CD4-positive, alpha-beta T cell treated with Interleukin-4 for 4 hours (primary cell): ENCODE data around the gene PARP9.
"Not testable (repeated sequence)": the region's sequence is repeated elsewhere in the genome, so short reads cannot be mapped to it uniquely, and the experiment has no call there.

Experiments
- DNase-seq: peaks from one replicate; pipeline ENCODE4 v3.0.0-alpha.2; 2020

The PARP9 gene

GRCh38 chr3:122516846-122517360, 47.2 kb downstream of the PARP9 start:
- no peak for DNase-seq

DNA sequence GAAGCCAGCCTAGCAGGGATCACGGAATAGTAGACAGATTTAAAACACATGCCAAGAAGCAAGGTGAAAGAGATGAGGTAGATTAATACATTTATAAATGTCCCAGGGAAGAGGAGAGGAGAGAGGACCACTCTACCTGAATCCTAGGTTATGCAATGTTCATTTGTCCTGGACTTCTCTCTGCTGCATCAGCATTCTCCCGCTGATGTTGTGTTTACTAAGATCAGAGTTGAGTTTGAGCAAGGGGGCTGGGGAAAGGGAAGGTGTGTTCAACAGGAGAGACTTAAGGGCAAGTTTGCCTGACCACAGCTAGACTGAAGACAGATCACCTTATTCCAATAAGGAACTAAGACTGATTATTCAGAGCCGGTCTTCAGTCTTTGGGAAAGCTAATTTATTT, 48.2 kb downstream of the PARP9 start:
- DNase-seq, result no peak

DNA sequence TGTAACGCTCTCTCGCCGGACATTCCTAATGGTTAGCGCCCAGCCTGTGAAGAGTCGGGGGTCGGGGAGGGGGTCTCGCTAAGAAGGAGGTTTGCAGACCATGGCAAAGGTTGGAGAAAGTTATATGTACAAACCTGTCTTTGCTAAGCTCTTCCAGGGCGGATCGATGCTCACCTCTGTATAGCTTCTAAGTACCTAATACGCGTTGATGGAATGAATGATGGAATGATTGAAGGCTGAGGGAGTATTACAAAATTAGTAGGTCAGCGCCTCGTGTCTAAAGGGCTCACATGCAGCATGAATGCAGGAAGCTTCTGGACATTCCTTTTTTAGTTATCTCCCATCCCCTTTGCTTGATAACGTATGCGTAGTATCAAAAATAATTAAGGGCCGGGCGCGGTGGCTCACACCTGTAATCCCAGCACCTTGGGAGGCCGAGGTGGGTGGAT, 49.1 kb downstream of the PARP9 start:
- DNase-seq, result no peak

- DNase-seq, result peak; percentile 86
These were observed 49.7 kb downstream of the PARP9 start, which contains the start of gene KPNA1 for GRCh38 chr3:122514123-122515019. Gene KPNA1, minus strand, starts transcription at chr3:122514939. Its CDS starts 18,374 bp downstream, at chr3:122496565.

DNA sequence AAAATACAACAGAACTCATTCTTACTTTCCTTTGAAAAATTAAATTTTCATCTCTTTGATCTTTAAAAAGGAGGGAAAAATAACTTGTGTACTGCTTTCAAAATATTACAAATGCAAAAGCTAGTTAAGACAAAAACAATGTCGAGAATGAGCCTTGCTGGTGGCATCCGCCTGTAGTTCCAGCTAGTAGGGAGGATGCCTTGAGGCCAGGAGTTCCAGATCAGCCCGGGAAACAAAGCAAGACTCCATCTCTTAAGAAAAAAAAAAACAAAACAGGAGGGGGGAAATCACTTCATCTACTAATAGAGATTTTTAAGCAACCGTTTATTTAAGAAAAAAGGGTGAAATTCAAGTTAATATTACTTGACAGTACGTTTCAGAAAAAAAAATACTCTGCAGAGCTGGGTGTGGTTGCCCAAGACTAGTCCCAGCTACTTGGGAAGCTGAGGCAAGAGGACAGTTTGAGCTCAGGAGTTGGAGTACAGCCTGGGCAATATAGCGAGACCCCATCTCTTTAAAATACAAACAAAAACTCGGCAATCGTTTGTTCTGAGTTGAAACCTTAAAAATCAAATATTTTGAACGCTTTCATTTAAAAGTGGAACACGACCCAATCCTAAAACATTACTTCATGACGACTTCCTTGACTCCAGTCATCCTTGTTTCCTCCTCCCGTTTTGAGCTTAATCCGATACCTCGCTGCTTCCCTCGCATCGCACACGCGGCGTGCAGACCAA, 50.5 kb downstream of the PARP9 start:
- DNase-seq, result no peak

DNA sequence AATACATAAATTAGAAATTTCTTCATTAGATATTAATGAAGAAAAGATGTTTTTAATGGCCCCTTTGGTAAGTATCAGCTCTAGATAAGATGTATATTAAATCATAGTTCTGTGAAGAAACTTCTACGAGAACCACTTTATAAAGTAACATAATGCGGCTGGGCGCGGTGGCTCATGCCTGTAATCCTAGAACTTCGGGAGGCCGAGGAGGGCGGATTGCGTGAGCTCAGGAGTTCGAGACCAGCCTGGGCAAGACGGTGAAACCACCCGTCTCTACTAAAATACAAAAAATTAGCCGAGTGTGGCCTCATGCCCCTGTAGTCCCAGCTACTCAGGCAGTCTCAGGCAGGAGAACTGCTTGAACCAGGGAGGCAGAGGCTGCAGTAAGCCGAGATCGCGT, 51.8 kb downstream of the PARP9 start:
- DNase-seq, result no peak

DNA sequence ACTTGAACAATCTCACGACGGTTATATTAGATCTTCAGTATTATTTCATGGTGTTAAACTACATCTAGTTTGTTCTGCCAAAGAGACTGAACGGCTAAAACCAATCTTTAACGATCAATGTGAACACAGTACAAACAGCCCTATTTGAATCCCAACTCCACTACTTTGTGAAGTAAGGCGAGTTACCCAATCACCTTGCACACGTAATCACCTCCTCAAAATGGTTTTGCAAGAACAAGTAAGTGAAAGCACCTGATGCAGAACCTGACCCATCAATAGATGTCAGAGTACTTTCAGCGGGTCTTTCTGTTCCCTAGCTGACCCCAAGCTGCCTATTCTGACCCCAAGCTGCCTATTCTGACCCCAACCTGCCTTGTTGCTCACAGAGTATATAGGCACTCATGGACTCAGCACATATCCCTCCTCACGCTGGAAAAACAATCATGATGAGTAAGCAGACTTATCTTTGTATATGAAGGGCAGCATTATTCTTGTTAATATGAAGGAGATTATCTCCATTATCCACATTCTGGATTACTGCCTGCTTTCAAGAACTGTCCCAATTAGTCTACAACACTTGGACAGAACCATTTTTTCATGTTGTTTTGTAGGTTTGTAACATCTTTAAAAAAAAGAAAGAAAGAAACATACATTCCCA, 53.1 kb downstream of the PARP9 start:
- DNase-seq, result no peak

DNA sequence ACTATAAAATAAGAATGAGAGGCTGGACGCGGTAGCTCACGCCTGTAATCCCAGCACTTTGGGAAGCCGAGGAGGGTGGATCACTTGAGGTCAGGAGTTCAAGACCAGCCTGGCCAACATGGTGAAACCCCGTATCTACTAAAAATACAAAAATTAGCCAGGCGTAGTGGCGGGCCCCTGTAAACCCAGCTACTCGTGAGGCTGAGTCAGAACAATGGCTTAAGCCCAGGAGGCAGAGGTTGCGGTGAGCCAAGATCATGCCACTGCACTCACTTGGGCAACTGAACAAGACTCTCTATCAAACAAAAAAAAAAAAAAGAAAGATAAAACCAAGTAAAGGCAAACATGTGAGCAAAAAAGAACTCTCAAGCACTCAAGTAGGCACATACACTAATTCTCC, 55.2 kb downstream of the PARP9 start:
- DNase-seq, result not testable (repeated sequence)

GRCh38 chr3:122508135-122508914, 55.8 kb downstream of the PARP9 start:
- peak; percentile 14 for DNase-seq

DNA sequence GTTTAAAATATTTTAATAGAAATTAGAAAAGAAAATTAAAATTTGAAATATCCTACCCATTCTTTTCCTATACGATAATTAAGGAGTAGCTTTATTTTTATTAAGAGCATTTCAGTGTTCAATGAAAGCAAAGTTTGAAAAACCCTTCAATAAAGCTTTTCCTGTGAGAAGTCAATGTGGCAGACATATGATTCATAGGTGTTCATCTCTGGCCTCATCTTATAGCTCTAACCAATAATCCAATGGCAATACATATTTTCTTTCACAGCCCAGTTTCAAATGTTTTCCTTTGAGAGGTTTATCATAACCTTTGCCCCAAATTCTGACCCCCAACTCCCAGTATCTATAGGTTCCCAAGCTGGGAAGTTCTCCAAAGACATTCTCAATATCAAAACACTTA, 57.6 kb downstream of the PARP9 start:
- peak; percentile 10 for DNase-seq

DNA sequence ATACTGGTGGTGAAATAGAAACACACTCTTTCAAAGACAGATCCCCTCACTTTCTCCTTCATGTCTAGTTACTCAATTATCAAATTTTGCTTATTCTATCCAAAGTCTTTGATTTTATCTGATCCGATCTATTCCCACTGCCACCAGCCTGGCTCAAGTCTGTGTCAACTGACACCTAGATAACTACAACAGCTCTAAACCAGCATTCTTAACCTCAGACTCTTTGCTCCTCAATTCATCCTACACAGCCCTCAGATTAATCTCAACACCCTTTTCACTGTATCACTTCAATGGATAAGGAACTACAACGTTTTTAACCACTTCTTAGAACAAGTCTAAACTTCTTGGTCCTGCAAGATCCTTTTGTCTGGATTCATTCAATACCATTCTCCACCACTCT, 58.4 kb downstream of the PARP9 start:
- no peak for DNase-seq

DNA sequence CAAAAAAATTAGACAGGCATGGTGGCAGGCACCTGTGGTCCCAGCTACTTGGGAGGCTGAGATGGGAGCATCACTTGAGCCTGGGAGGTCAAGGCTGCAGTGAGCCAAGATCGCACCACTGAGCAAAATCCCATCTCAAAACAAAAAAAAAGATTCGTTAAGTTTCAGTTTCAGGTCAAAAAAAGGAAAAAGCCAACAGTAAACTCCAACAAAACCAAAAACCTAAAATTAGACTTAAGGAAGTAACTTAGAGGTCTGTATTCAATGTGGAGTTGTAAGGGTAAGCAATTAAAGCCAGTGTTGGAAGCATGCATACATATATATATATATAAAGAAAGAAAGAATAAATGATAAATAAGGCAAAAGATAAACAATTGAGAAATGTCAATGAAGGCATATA, 61.2 kb downstream of the PARP9 start:
- no peak for DNase-seq

DNA sequence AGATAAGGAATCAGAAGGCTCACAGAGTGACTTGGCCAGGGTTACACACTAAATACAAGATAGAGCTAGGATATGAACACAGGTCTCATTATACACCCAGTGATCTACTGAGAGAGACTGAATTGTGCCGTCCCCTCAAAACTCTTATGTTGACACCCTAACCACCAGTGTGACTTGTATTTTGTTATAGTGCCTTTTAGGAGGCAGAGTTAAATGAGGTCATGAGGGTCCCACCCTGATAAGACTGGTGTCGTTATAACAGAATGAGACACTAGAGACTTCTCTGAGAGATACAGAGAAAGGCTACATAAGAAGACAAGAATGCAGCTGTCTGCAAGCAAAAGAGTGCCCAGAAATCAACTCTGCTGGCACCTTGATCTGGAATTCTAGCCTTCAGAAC, 62.0 kb downstream of the PARP9 start:
- peak; percentile 13 for DNase-seq

DNA sequence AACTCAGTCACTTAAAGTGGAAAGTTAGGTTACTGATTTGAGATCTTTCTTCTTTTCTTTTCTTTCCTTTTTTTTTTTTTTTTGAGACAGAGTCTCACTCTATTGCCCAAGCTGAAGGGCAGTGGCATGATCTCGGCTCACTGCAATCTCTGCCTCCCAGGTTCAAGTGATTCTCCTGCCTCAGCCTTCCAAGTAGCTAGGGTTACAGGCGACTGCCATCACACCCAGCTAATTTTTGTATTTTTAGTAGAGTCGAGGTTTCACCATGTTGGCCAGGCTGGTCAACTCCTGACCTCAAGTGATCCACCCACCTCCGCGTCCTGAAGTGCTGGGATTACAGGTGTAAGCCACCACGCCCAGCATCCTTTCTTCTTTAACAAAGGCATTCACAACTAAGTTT, 63.1 kb downstream of the PARP9 start:
- not testable (repeated sequence) for DNase-seq

- no peak for DNase-seq
These were observed 65.9 kb downstream of the PARP9 start for GRCh38 chr3:122498152-122498551.

DNA sequence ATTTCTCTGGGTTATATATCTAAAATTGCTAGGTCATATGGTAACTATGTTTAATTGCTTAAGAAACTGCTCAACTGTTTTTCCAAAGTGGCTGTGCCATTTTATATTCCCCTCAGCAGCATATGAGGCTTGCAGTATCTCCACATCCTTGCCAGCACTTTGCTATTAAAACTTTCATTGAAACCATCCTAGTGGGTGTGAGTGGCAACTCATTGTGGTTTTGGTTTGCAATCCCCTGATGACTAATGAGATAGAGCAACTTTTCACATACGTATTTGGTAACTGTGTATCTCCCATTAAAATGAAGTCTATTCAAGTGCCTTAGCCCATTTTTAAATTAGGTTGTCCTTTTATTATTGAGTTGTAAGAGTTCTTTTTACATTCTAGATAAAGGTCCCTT, 66.7 kb downstream of the PARP9 start:
- peak; percentile 67 for DNase-seq

DNA sequence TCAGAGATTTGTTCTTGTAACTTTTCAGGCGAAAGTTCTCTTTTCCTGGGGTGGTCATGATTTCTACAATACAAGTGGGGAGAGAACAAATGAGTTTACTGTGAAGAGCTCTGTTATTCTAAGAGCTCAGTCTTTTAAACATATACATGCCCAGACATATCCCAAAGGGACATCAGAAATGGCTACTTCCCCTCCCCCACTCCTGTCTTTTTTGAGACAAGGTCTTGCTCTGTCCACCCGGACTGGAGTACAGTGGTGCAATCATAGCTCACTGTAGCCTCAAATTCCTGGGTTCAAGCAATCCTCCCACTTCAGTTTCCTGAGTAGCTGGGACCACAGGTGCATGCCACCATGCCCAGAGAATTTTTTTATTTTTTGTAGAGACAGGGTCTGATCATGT, 67.6 kb downstream of the PARP9 start:
- no peak for DNase-seq

- DNase-seq, result no peak
These were observed 70.8 kb downstream of the PARP9 start for GRCh38 chr3:122493296-122493695.

GRCh38 chr3:122488262-122488973, 75.7 kb downstream of the PARP9 start:
- DNase-seq, result no peak

DNA sequence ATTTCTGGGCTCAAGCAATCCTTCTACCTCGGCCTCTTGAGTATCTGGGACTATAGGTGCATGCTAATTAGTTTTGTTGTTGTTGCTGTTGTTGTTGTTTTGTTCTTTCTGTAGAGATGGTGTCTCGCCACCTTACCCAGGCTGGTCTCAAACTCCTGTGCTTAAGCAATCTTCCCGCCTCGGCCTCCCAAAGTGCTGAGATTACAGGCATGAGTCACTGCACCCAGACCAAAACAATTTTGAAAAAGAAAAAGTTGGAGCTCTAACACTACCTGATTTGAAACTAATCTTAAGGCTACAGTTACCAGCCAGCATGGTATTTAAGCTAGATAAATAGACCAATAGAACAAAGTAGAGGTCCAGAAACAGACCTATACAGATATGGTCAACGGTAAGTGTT, 79.1 kb downstream of the PARP9 start:
- DNase-seq, result no peak

- no peak for DNase-seq
These were observed 82.7 kb downstream of the PARP9 start for GRCh38 chr3:122481390-122481789.
